ENCODE results near the gene RELN.

Gene RELN

DNA sequence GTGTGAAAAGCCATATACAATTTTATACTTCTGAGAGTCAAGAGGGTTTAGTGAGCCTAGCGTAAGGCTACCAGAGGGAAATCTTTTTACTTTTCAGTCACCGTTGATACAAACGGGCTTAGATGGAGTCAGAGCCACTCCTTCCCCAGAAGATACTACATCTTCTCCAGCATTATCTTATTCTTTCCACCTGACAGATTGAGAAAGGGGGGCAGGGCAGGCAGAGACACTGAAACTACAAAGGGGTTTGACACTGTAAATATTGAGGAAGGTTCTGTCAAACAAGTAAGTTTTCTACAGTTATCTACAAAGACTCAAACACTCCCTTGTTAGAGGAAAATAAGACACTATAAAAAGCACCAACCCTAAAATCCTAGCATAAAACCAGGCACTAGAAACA, 100.0 kb downstream of the RELN start:
- no peak for DNase-seq

DNA sequence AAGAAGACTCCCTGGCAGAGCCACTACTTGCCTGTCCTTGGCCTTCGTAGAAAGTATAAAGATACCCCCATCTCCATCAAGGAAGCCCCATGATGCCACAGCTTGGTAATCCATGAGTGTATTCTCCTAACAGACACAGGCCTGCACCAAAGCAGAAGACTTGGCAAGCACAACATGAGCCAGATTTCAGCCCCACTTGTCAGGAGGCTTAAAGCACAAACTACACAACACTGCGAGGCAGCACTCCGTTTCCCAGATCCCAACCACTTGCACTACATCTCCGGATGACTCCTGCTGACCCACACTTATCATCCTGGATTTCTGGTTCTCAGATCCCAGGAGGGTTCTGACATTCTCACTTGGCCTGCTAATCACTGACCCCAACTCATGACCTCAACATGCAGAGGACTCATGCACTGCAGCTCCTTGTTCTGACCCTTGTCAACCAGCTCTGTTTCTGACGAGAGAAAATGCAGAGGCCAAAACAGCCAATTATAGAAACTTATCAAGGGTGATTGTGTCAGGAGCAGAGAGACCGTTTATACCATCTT, 100.8 kb downstream of the RELN start:
- DNase-seq = no peak

DNA sequence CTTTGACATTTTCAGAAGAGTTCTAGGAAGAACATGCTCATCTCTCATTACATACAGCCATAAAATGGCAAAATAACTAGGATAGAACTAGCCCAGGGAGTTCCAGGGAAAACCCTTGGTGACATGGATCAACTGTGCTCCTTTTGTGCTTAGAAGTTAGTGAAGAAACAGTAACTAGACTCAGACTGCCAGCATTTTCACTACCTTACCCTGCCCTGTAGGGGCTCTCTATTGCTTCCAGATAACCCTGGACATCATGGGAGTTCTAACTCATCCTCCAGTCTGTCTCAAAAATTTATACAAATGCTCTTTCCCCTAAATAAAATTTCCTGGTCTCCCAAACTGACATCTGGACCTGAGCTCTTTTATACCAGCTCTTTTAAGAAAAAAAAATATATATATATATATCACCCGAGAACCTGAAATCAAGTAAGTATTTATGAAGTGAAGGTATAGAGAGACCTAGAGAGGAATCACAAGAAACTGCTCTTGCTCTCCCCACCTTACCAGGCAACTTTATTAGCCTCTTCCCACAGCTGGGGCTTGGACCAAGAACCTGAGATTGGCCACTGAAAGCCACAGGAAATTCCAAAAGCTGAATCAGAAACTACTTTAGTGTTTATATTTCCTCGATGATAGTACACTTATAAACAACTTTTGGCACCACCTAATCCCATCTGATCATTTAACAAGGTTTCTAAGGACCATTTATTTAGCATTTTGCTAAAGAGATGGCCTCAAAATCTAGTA, 101.4 kb downstream of the RELN start:
- DNase-seq = no peak

DNA sequence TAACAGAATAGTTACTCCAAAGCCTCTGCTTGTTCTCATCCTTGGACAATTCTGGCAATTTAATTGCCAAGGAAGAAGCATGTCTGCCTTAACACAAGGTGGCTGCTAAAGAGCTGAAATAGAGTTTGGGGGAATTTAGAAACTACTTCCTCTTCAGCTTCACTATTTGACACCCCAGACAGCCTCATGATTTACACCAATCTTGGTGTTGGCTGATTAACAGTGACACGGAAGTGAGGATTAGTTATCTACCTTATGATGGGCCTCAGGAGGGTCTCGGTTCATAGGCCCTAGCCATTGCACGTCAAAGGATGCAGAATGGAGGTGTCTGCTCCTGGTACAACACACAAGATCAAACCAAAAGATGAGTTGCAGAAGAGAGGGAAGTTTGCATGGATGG, 102.4 kb downstream of the RELN start:
- DNase-seq = no peak

DNA sequence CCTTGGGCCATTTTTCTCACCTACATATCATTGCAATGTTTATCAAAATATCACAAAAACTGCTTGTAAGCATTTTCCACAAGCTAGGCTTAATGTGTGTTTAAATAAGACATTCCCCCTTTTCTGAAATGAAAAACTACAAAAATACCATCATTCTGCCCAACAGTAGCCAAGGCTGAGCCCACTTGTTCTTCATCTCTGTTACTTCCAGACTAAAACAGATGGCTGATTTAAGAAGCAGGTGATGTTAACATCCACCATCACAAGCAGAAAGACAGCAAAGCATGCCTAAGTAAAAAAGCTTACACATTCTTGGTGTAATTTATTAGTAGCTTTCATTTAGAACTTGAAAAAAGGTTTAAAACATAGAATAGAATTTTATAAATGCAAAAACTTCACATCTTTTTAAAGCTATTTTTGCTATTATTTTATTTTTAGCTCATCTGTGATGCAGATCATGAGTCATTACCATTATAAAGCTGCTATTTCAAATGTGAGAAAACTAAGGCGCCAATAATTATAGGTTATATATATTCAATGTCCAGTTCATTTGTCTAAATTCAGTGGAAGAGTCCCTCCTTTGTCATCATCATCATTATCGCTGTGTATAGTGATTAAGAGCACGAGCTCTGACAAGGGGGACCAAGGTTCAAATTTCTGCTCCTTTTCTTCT, 109.4 kb downstream of the RELN start:
- DNase-seq = no peak

DNA sequence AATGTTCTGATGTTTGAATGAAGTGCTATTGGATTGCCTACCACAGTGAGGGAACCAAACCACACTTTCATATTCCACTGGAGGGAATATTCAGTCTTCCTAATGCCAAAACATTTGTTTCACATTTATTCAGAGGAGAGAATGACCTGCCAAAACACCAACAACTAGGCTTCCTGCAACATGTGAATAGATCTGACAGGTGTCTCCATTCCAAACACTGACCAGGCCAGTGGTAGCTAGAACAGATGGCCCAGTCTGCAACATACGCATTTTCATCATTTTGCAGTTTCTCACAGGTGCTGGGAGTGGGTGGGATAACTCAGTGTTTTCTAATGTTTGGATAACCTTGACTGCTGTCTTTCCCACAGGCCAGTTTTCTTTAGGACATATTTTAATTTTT, 110.0 kb downstream of the RELN start:
- no peak for DNase-seq

DNA sequence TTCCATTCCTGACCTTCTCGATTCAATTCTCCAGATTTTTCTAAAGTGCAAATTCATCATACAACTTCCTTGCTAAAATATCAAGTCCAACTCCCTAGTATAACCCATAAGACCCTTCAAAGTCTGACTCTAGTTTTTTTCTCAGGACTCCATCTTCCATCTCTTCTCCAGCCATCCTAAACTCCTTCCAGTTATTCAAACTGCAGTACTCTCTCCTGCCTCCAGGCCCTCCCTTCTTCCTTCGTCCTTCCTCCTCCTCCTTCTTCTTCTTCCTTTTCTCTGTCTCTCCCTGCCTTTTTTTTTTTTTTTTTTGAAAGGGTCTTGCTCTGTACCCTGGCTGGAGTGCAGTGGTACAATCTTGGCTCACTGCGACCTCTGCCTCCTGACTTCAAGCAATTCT, 111.9 kb downstream of the RELN start:
- no peak for DNase-seq

DNA sequence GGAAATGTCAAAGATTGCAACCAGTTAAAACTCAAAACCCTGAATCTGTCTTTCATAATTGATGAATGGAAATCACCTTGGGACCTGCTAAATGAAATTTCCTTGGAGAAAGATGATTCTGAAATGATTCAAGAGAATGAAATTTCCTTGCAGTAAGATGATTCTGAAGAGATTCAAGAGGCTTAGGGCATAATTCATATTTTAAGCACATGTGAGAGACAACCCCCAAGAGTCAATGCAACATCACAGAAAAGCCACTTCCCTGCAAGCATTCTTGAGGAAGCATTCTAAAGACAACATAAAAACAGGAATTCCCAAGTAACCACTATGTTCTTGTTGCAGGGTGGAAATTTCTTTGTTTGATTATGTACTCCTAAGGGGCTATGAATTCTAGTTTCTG, 113.7 kb downstream of the RELN start:
- no peak for DNase-seq

DNA sequence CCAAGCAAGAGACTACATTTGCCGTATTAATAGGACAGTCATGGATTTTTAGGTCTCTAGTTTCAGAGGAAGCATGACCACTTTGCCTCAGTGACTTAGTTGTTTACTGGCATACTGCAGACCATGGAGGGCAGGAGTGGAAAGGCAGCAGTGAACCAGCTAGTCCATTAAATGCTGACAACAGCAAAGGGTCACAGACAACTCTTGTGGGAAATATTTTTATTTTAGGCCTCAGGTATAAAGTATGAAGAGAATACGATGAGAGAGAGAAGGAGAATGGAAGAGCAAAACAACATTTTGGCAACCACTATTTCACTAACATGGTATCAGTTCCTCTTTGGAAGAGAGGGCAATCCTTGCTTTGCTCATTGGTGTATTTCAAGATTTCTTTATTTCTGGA, 118.0 kb downstream of the RELN start:
- DNase-seq = no peak

DNA sequence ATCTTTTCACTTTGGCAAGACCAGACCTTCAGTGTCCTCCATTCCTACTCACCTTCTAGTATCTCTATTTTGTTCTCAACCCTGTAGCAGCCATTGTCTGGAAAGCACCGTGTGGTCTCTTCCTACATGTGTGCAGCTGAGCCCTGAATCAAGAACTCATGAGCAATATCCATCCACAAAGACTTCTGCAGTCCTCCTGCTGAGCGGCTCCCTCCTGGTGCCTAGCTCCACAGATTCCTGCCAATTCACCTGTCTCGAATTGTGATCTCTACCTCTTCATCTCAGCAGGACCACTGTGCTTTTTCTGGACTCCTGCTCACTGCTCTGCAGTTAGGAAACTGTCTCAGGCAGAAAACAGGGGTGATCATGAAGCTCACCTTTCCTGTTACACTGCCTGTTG, 118.8 kb downstream of the RELN start:
- no peak for DNase-seq

DNA sequence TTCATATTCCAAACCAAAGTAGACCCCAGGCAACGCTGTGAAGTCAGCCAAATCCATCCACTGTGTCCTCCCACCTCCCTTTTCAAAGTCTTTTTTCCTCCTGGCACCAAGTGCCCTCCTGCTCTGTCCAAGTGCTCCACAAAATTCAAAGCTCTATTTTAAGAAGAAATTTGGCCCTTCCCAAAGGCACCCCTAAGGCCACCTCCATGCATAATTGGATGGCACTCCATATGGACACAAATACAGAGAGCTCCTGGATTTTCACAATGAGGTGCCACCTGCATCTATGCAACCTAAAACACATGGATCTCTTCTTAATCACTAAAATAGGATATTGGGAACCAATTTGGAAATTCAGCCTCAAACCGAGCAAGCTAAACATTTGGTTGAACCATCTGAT, 121.6 kb downstream of the RELN start:
- no peak for DNase-seq

DNA sequence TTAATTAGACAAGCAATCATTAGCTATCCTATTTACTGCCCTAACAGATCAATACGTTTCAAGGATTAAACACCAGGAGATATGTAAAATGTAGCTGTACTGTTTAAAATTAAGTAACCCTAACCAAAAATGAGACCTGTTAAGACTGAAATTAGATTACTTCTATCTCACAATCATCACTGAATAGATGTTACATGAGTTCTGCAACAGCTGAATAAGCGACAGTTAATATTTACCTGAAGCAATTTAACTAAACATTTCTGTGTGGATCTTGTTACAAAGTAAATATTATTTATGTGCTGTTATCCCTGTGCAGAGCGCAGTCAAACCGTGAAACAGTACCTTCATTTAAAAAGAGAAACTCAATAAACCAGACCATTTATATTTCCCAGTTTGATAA, 122.5 kb downstream of the RELN start:
- no peak for DNase-seq

DNA sequence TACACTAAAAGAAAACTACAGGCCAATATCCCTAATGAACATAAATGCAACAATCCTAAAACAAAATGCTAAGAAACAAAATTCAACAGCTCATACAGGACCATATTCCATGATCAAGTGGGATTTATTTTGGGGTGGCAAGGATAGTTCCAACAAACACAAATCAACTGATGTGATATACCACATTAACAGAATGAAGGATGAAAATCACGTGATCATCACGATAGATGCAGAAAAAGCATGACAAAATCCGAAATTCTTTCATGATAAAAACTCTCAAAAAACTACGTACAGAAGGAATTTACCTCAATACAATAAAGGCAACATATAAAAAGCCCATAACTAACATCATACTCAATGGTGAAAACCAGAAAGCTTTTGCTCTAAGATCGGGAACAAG, 124.0 kb downstream of the RELN start:
- no peak for DNase-seq

DNA sequence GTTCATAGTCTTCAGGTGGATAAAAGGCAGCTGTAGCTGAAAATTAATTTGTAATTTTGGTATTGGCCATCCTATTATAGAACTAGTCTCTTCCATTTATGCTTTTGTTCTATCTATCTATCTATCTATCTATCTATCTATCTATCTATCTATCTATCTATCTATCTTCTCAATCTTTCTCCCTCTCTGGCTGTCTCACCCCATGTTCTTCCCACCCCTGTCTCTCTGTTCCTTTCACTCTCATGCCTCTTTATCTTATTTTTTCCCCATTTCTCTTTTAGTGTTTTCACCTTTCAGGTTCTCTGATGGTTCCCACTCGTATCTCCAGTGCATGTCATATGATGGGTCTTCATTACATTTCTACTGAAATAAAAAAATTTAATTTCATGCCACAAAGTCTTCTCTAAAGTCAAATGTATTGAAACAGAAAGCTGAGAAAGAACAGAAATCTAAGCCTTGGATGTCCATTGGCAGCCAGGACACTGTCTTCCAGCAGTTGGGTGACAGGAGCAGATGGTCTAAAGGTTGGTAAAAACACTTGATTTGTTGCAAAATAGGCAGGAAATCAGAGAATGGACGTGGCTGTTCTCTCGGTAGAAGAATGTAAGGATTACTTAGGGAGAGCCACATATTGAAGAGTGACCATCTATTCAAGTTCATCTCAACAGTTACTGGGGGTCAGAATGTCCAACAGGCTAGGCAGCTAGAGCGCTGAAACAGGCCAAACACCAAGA, 127.0 kb downstream of the RELN start:
- no peak for DNase-seq

DNA sequence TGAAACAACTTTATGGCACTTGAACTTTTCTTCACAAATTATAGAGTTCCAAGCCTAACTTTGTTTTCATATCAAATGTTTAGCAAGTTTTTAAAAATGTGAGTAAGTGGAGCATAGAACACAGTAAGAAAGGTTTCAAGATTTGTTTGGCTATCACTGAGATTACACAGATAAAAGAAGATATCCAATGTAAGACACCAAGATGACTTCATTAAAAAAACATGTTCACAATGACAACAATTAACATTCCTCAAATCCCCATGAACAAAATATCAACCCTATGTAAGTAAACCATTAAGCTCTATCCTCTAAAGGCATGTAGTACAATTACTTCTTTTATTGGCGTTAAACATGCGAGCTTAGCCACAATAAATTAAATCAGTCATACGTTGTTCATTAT, 129.7 kb downstream of the RELN start:
- DNase-seq = no peak

DNA sequence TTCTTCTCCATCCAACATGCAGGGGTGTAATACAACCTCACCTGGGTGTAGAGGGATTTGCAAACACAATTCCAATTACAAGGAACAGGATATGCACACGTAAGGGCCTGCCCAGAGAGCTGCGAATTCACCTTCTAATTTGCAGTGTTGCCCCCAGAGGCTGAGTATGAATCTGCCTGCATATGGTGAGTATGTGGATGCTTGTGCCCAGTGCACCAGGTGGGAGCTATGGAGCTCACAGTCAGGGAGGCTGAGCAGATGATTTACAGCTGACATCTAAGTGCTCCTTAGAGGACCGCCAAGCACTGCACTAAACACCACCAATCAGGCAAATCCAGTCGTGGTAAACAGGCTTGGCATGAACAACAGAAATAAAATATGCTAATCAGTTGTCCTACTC, 132.0 kb downstream of the RELN start:
- DNase-seq = no peak

DNA sequence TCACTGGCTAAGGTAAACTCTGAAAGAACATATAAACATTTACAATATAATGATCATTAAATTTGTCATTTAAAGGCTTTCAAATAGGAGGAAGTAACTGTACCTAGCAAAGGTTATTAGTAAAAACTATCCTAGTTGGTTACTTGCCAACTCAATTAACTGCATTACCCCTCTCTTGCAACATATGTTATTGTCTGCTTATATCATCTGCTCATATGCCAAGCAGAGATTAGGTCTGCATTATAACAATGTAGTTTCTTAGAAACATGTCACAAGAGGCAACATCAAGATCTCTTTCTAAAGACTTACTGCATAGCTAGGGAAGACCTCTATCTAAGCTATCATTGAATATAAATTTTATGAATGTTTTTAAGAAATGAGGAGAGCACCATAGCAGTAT, 132.5 kb downstream of the RELN start:
- DNase-seq = no peak

DNA sequence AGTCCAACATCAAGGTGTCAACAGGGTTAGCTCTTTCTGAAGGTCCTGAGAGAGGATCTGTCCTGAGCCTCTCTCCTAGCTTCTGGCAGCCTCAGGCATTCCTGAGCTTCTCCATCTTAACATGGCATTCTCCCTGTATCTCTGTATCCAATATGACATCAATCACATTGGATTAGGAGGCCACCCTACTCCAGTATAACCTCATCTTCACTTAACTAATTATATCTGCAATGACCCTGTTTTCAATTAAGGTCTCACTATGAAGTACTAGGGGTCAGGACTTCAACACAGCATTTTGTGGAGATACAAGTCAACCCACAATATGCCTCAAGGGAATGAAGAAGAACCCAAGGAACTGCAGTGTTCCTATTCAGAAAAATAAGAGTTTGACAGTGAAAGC, 133.8 kb downstream of the RELN start:
- DNase-seq = no peak

DNA sequence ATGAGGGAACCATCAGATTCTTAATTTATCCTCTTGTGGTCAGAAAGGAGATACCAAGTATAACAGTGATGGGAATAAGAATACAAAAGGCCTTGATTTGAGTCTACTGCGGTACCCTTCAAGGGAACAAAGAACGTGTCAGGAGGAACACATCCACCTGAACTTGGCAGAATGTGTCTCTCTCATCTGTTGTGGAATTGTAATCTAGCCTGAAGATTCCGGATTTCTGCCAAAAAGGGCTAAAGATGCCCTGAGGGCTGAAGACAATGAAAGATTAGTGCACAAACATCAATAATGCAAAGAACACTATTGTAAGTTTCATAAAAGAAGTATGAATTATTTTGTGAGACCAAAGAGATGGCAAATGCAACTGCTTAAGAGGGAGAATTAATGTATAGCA, 134.8 kb downstream of the RELN start:
- DNase-seq = no peak

DNA sequence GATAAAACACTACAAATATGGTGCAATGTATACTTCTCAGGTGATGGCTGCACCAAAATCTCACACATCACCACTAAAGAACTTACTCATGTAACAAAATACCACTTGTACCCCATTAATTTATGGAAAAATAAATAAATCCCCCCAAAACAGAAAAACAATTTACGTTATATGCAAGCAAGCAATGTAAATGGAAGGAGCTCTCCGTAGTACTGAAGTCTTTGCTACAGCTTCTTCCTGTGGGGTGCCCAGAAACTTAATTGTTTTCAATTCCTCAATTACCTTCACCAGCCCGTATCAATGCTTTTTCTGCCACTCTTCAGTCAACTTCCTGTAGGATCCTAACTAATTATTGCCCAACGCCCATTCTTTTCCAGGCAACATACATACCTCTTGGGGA, 138.1 kb downstream of the RELN start:
- DNase-seq = no peak

DNA sequence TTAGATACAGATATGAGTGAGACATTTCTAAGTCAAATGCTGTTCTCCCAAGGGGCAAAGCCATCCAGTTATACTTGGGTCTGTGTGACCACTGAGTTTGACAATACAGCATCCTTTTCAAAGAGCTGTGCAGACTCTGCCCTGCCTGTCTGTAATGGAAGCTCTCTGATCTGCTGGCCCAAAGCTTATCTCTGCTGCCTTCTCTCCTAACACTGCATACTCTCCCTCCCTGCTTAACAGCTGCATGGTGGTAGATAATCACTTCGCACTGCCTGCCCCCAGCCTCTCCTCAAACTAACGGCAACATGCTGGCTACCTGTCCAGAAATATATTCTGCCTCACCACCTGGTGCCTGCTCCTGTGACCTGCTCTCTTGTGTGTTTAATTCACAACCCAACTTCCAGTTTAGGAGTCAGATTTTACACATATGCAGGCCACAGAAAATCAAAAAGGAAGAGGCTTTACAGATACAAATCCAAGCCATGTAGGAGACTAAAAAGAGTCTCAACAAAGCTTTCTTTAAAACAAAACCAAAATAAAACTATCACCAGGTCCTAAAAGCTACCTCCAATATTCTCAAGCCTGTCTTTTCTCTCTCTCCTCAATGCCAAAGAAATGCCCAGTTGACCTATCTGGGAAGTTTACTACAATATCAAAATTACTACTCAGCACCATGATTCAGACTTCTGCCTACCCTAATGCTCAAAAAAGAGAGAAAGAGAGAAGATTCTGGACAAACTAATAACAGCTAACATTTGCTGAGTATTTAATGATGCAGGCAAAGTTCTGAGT, 145.6 kb downstream of the RELN start:
- DNase-seq = no peak

DNA sequence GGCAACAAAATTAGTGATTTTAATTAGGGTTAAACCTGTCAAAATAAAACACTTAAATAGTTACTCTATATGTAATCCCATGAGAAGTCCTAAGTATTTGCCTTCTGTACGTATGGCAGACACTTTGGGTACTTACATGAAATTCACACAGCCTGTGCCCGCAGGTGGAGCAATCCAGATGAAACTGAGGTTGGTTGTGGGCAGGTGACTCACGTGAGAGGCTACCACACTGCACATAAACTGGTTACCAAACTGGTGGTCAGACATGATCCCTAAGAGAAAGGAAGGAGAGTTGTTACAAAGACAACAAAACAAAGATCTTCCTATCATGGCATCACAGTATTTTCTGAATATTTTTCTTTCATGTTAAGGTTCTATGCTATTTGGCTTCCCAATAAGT, 156.1 kb downstream of the RELN start:
- DNase-seq = no peak

DNA sequence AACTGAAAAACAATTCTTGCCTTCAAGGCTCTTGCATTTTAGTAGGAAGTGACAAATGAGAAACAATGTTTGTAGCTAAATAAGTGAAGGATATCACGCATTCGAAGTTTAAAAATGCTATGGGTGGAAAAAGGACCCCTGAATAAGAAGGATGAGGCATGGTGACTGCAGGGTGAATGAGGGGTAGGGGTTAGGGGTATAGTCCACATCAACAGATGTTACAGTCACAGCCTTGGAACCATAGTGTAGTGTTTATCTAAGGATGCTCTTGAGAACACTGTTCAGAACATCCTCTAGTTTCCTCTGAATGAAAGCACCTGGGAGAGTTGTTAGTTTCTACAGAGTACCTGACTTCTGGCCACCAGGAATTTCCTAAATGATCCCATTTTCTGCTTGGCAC, 157.0 kb downstream of the RELN start:
- DNase-seq = no peak
